Adipose tissue (tissue), 3 donors: ENCODE data around the gene KCNK4. TPM values are rescaled to one million over a fixed set of nuclear protein-coding genes. Genes with fewer than 3 reads are reported as not detected.

ENCODE experiments used
- H3K27ac ChIP-seq: one replicate; pipeline ENCODE4 v1.5.1; 2013; ENCODE audit warnings: low read depth, low read length
- WGBS, 3 donors: extraction: QIAGEN DNeasy Blood & Tissue Kit; methylation state at CpG; one replicate each; pipeline ENCODE4 v1.1.7; 2013; 5-methylcytosine and 5-hydroxymethylcytosine counted together
- polyA plus RNA-seq, 3 donors: library from polyadenylated mRNA; stranded (reverse); fragments of 200-250 nt; gene quantifications; one replicate each; pipeline ENCODE4 v1.2.3, GENCODE V29; 2013
- donor health status: healthy with polysubstance abuse.
- donor health status: Bipolar disorder and iron deficiency.
- donor health status: healthy.

KCNK4 gene
- polyA plus RNA-seq, 3 donors = 0.04 TPM; not detected in 2

DNA sequence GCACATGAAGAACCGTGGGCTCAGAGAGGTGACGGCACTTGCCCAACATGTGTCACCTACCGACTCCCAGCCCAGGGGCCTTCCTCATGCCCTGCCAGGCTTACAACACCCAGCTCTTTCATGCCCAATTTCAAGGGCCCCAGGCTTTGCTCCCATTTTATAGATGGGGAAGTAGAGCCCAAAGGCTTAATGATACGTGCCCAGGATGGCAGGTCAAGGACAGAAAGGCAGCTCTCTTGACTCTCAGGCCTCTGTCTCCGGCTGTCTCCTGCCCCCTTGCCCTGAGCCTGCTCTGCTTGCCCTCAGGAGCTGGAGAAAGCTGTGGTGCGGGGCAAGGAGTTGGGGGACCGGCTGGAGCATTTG lies 57.9 kb downstream of the KCNK4 start:
- H3K27ac ChIP-seq = no peak overlapping the region
- 84 to 89% (median 87%) methylated on average over 7 of the region's 7 CpGs for WGBS, 3 donors

DNA sequence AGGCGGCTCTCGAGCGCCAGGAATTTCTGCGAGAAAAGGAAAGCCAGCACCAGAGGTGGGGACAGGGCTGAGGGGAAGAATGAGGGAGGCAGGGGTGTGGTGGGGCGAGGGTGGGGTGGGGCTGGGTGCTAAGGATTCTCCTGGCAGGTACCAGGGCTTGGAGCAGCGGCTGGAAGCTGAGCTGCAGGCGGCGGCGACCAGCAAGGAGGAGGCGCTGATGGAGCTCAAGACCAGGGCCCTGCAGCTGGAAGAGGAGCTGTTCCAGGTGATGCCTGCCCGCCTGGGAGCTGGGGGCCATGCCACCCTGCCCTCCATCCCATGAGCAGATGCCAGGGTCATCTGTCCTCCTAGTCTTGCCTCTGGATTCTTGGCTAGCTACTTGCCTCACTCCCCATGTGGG lies 58.3 kb downstream of the KCNK4 start:
- no peak overlapping the region for H3K27ac ChIP-seq
- WGBS, 3 donors = 86 to 93% (median 89%) methylated on average over 11 of the region's 11 CpGs

Other genes starting within 250 kb of the KCNK4 start
- gene MACROD1, start 125.2 kb upstream of the KCNK4 start, polyA plus RNA-seq = 10 to 100 TPM; 27.6 to 66.7 (median 38.7) TPM
- 10 to 100 TPM; 30.0 to 65.6 (median 46.3) TPM for gene STIP1, start 105.1 kb upstream of the KCNK4 start, polyA plus RNA-seq
- 10 to 100 TPM in 2 of 3 donors, 1 to 10 TPM in 1; 5.6 to 39.9 (median 26.7) TPM for gene FERMT3, start 84.6 kb upstream of the KCNK4 start, polyA plus RNA-seq
- 10 to 100 TPM; 42.2 to 61.3 (median 46.7) TPM for gene TRPT1, start 65.1 kb upstream of the KCNK4 start, polyA plus RNA-seq
- gene NUDT22, start 65.0 kb upstream of the KCNK4 start, polyA plus RNA-seq = 10 to 100 TPM; 42.5 to 51.3 (median 49.4) TPM
- 10 to 100 TPM; 34.4 to 47.0 (median 42.8) TPM for gene DNAJC4, start 60.8 kb upstream of the KCNK4 start, polyA plus RNA-seq
- gene VEGFB, start 56.7 kb upstream of the KCNK4 start, polyA plus RNA-seq = 100 to 1,000 TPM in 2 of 3 donors, 10 to 100 TPM in 1; 53.2 to 327 (median 249) TPM
- 100 to 1,000 TPM; 105 to 176 (median 137) TPM for gene FKBP2, start 50.2 kb upstream of the KCNK4 start, polyA plus RNA-seq
- 100 to 1,000 TPM; 102 to 148 (median 139) TPM for gene PPP1R14B, start 44.4 kb upstream of the KCNK4 start, polyA plus RNA-seq
- 10 to 100 TPM in 2 of 3 donors, 1 to 10 TPM in 1; 5.7 to 22.2 (median 11.1) TPM for gene PLCB3, start 39.8 kb upstream of the KCNK4 start, polyA plus RNA-seq
- 100 to 1,000 TPM in 1 of 3 donors, 10 to 100 TPM in 2; 40.5 to 115 (median 70.6) TPM for gene BAD, start 6.6 kb upstream of the KCNK4 start, polyA plus RNA-seq
- gene GPR137, start 5.5 kb upstream of the KCNK4 start, polyA plus RNA-seq = 10 to 100 TPM; 13.0 to 28.5 (median 25.2) TPM
- gene CATSPERZ, start 9.1 kb downstream of the KCNK4 start, polyA plus RNA-seq = under 1 TPM in 2 of 3 donors, not detected in 1; 0.15 TPM
- 10 to 100 TPM; 30.1 to 58.1 (median 49.6) TPM for gene ESRRA, start 14.2 kb downstream of the KCNK4 start, polyA plus RNA-seq
- gene TRMT112, start 26.3 kb downstream of the KCNK4 start, polyA plus RNA-seq = 100 to 1,000 TPM; 135 to 387 (median 213) TPM
- gene PRDX5, start 26.8 kb downstream of the KCNK4 start, polyA plus RNA-seq = 100 to 1,000 TPM; 183 to 391 (median 277) TPM
- 10 to 100 TPM in 2 of 3 donors, 1 to 10 TPM in 1; 9.1 to 19.1 (median 11.7) TPM for gene CCDC88B, start 48.9 kb downstream of the KCNK4 start, polyA plus RNA-seq
- 10 to 100 TPM; 11.1 to 29.4 (median 25.3) TPM for gene RPS6KA4, start 67.9 kb downstream of the KCNK4 start, polyA plus RNA-seq